OCI-LY7 (cell line): Measurements from ENCODE around the gene MOK. TPM values are rescaled to one million over a fixed set of nuclear protein-coding genes. Genes with fewer than 3 reads are reported as not detected.

Experiments used
- BruUV-seq: library from RNA; stranded (reverse); fragments of 400-500 nt; replicated peaks from 2 replicates; lab custom pipeline; 2021; lab: Mats Ljungman, UMichigan
- CTCF ChIA-PET: fragments of 300-600 bp; sonication (Branson Sonifier 250); formaldehyde crosslinking; loops from one replicate; lab custom pipeline; 2022; ENCODE audit warnings: antibody characterized with exemption; ENCODE audit not compliant: unreplicated experiment; lab: Charles Lee
- POLR2A ChIA-PET: fragments of 300-600 bp; sonication (Branson Sonifier 250); formaldehyde crosslinking; loops from one replicate; lab custom pipeline; 2022; ENCODE audit warnings: antibody characterized with exemption; lab: Charles Lee
- DNase-seq: peaks from one replicate; pipeline ENCODE4 v3.0.0-alpha.2; 2015; ENCODE audit warnings: low spot score
- H2AFZ ChIP-seq: fragments of 200-600 bp; sonication (generic), shearing (Covaris generic); 2 replicates; pipeline ENCODE4 v1.6.1; 2014; ENCODE audit warnings: mild to moderate bottlenecking, antibody characterized with exemption, low read length, moderate library complexity
- H3K27ac ChIP-seq: fragments of 200-600 bp; sonication (generic); 2 replicates; pipeline ENCODE4 v1.5.1; 2014; ENCODE audit warnings: mixed run types, low read depth, mild to moderate bottlenecking, moderate library complexity, low read length, inconsistent platforms; ENCODE audit not compliant: poor library complexity, severe bottlenecking
- H3K36me3 ChIP-seq: fragments of 200-600 bp; sonication (generic); 2 replicates; pipeline ENCODE4 v1.6.1; 2014; ENCODE audit warnings: mild to moderate bottlenecking, antibody characterized with exemption, low read length, moderate library complexity, mixed read lengths; ENCODE audit not compliant: insufficient read depth
- H3K4me1 ChIP-seq: fragments of 200-600 bp; sonication (generic); 2 replicates; pipeline ENCODE4 v1.5.1; 2014; ENCODE audit warnings: mild to moderate bottlenecking, low read length; ENCODE audit not compliant: insufficient read depth, poor library complexity, severe bottlenecking
- H3K4me2 ChIP-seq: fragments of 200-600 bp; sonication (generic); 2 replicates; pipeline ENCODE4 v1.6.1; 2014; ENCODE audit warnings: mild to moderate bottlenecking, low read length
- H3K4me3 ChIP-seq: fragments of 200-600 bp; sonication (generic); 2 replicates; pipeline ENCODE4 v1.5.1; 2014; ENCODE audit warnings: mild to moderate bottlenecking, low read depth, low read length; ENCODE audit not compliant: poor library complexity, severe bottlenecking
- H3K79me2 ChIP-seq: fragments of 200-600 bp; sonication (generic); 2 replicates; pipeline ENCODE4 v1.6.1; 2016; ENCODE audit warnings: low read depth, mild to moderate bottlenecking, low read length, moderate library complexity, mixed read lengths; ENCODE audit not compliant: insufficient read depth
- H3K9me2 ChIP-seq: fragments of 200-600 bp; sonication (generic); 2 replicates; pipeline ENCODE4 v1.6.1; 2016; ENCODE audit warnings: mild to moderate bottlenecking, low read length, mixed read lengths; ENCODE audit not compliant: insufficient read depth
- H3K9me3 ChIP-seq: fragments of 200-600 bp; sonication (generic); 2 replicates; pipeline ENCODE4 v1.6.1; 2014; ENCODE audit warnings: mild to moderate bottlenecking, mixed run types, low read length, mixed read lengths
- H4K20me1 ChIP-seq: fragments of 200-600 bp; sonication (generic); 2 replicates; pipeline ENCODE4 v1.6.1; 2014; ENCODE audit warnings: mild to moderate bottlenecking, antibody characterized with exemption, low read length, moderate library complexity, mixed read lengths; ENCODE audit not compliant: insufficient read depth
- CTCF ChIP-seq: fragments of 200-600 bp; sonication (generic); conservative IDR thresholded peaks from 2 replicates; pipeline ENCODE4 v1.5.1; 2014; ENCODE audit warnings: mild to moderate bottlenecking, antibody characterized with exemption, low read length, moderate library complexity, mixed read lengths
- EZH2phosphoT487 ChIP-seq: fragments of 200-600 bp; sonication (generic); IDR thresholded peaks from 2 replicates; pipeline ENCODE4 v1.6.1; 2018; ENCODE audit warnings: low read depth, borderline replicate concordance, mild to moderate bottlenecking, mixed run types, antibody characterized with exemption, low read length, moderate library complexity, mixed read lengths
- intact Hi-C: fragments of 100-400 bp; cut with micrococcal nuclease; formaldehyde crosslinking; loops from one replicate; pipeline ENCODE4 v1.10.0; 2022; ENCODE audit not compliant: unreplicated experiment
- total RNA-seq, 2 experiments: library from RNA; depleted of rRNA in 1 of 2; stranded (reverse); fragments of >200 nt in 1 of 2; shearing (Covaris generic) in 1 of 2; gene quantifications; 2 replicates each; pipeline ENCODE4 v1.2.3, GENCODE V29; 2014 to 2022

MOK gene
- total RNA-seq, 2 experiments from 2014 or later, result 2.2 to 4.0 TPM

- POLR2A ChIA-PET, result interaction anchor here (0.6 to 1.6 kb wide), 4 partner anchors 9 to 69 kb away, joined by 3 to 5 read pairs (median 4); no protein-coding TSS in a partner anchor
- intact Hi-C loops, result no loop called here
- H3K79me2 ChIP-seq, result peaks cover 66% of the 10 kb centered on the region; the same call in 1 of the 2 replicates
- CTCF ChIA-PET, result interaction anchor here (0.6 kb wide), 1 partner anchor 730 kb away, joined by 7 read pairs; no protein-coding TSS in a partner anchor
- no peak overlapping the region for H2AFZ ChIP-seq
- no peak overlapping the region for H3K4me3 ChIP-seq
- H4K20me1 ChIP-seq, result peaks cover 12% of the 10 kb centered on the region; the same call in 1 of the 2 replicates
- peak overlapping the region; percentile 51 for H3K4me2 ChIP-seq
- H3K9me3 ChIP-seq, result no peaks in the 10 kb centered on the region
- peak; percentile 39 for DNase-seq
- no peak for TF ChIP-seq CTCF
- no peak for TF ChIP-seq EZH2phosphoT487
- peaks cover 4% of the 10 kb centered on the region; the same call in 1 of the 2 replicates for H3K36me3 ChIP-seq
- peaks cover 25% of the 10 kb centered on the region for H3K4me1 ChIP-seq
- H3K27ac ChIP-seq, result peak overlapping the region; percentile 1
- BruUV-seq, result no TSS peak
- H3K9me2 ChIP-seq, result no peaks in the 10 kb centered on the region
Observed at GRCh38 chr14:102180248-102180998, 124.5 kb downstream of the MOK start.

Other genes with a start within 250 kb of the MOK start
- gene HSP90AA1, start 218.1 kb downstream of the MOK start, total RNA-seq (2014; rRNA removed; shearing (Covaris generic)), result 294 and 344 TPM in 2 replicates
- 610 and 704 TPM in 2 replicates for gene HSP90AA1, start 218.1 kb downstream of the MOK start, total RNA-seq (2022)
- gene WDR20, start 165.3 kb downstream of the MOK start, total RNA-seq (2014; rRNA removed; shearing (Covaris generic)), result 13.3 and 18.0 TPM in 2 replicates
- gene WDR20, start 165.3 kb downstream of the MOK start, total RNA-seq (2022), result 31.0 and 40.6 TPM in 2 replicates
- 20.2 and 22.7 TPM in 2 replicates for gene ZNF839, start 14.6 kb upstream of the MOK start, total RNA-seq (2014; rRNA removed; shearing (Covaris generic))
- 23.3 and 24.3 TPM in 2 replicates for gene ZNF839, start 14.6 kb upstream of the MOK start, total RNA-seq (2022)
- gene CINP, start 57.7 kb upstream of the MOK start, total RNA-seq (2014; rRNA removed; shearing (Covaris generic)), result 28.2 and 37.7 TPM in 2 replicates
- 29.8 and 34.9 TPM in 2 replicates for gene CINP, start 57.7 kb upstream of the MOK start, total RNA-seq (2022)
- 5.3 and 6.8 TPM in 2 replicates for gene TECPR2, start 57.8 kb upstream of the MOK start, total RNA-seq (2014; rRNA removed; shearing (Covaris generic))
- gene TECPR2, start 57.8 kb upstream of the MOK start, total RNA-seq (2022), result 9.5 and 12.7 TPM in 2 replicates
- gene ANKRD9, start 204.6 kb upstream of the MOK start, total RNA-seq (2014; rRNA removed; shearing (Covaris generic)), result 1.1 and 1.2 TPM in 2 replicates
- 1.5 and 1.9 TPM in 2 replicates for gene ANKRD9, start 204.6 kb upstream of the MOK start, total RNA-seq (2022)